OCI-LY3 (cell line): ENCODE measurements around the gene TMEM37.

ENCODE experiments used
- H2AFZ ChIP-seq: fragments of 200-600, 300-600 bp; shearing (Covaris generic); 2 replicates; pipeline ENCODE4 v1.6.0; 2014; ENCODE audit warnings: antibody characterized with exemption, low read depth, low read length
- H3K27ac ChIP-seq: fragments of 200-600, 300-600 bp; sonication (generic); 2 replicates; pipeline ENCODE4 v1.5.1; 2014; ENCODE audit warnings: mild to moderate bottlenecking, low read length, moderate library complexity, mixed read lengths
- H3K27me3 ChIP-seq: fragments of 200-600, 300-600 bp; sonication (generic); 2 replicates; pipeline ENCODE4 v1.6.1; 2014; ENCODE audit warnings: low read depth, low read length, mixed read lengths
- H3K36me3 ChIP-seq: fragments of 200-600, 300-600 bp; sonication (generic); replicated peaks from 2 replicates; pipeline ENCODE3; 2014; ENCODE audit warnings: low read depth, low read length, mixed read lengths
- H3K4me1 ChIP-seq: fragments of 300-600, 200-600 bp; sonication (generic); 2 replicates; pipeline ENCODE4 v1.6.1; 2014; ENCODE audit warnings: low read length, mixed read lengths
- H3K4me2 ChIP-seq: fragments of 200-600, 300-600 bp; sonication (generic); 2 replicates; pipeline ENCODE4 v1.6.1; 2014; ENCODE audit warnings: low read length, mixed read lengths
- H3K4me3 ChIP-seq: fragments of 300-600, 200-600 bp; sonication (generic); 2 replicates; pipeline ENCODE4 v1.5.1; 2014; ENCODE audit warnings: antibody characterized with exemption, mild to moderate bottlenecking, low read length, moderate library complexity
- H3K79me2 ChIP-seq: fragments of 300-600, 200-600 bp; shearing (Covaris generic); 2 replicates; pipeline ENCODE4 v1.6.1; 2014; ENCODE audit warnings: mild to moderate bottlenecking, low read length, mixed read lengths
- H3K9ac ChIP-seq: fragments of 300-600, 200-600 bp; shearing (Covaris generic); 2 replicates; pipeline ENCODE4 v1.6.0; 2014; ENCODE audit warnings: mild to moderate bottlenecking, low read length, moderate library complexity
- H3K9me3 ChIP-seq: fragments of 200-600, 300-600 bp; shearing (Covaris generic); 2 replicates; pipeline ENCODE4 v1.6.1; 2014; ENCODE audit warnings: low read length, mixed read lengths; ENCODE audit not compliant: insufficient read depth
- H4K20me1 ChIP-seq: fragments of 200-600, 300-600 bp; sonication (generic); 2 replicates; pipeline ENCODE4 v1.6.1; 2016; ENCODE audit warnings: low read length, mixed read lengths; ENCODE audit not compliant: insufficient read depth
- CTCF ChIP-seq: fragments of 200-600, 300-600 bp; sonication (generic); IDR thresholded peaks from 2 replicates; pipeline ENCODE4 v1.5.1; 2014; ENCODE audit warnings: antibody characterized with exemption, low read length, low read depth
- EZH2phosphoT487 ChIP-seq: fragments of 200-600 bp; shearing (Covaris generic); IDR thresholded peaks from 2 replicates; pipeline ENCODE4 v1.6.1; 2018; ENCODE audit warnings: antibody characterized with exemption, mixed run types, low read depth

TMEM37 gene

DNA sequence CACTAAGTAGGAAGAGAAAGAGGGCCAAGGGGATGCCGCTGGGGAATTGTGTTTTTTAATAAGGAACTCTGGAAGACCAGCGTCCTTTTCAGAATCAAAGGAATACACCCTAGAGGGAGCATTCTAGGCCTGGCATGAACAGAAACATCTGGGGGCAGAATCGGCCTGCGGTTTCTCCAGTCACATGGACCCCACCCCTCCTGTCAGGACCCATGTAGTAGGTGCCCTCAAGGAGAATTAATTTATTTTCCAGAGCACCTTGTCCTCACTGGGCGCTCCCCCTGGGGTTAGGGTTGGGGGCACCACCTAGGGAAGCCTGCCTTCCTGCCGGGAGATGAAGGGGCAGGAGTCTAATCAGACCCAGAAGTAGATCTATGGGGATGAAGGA is 44.2 kb downstream of the TMEM37 start:
- Histone ChIP-seq H3K27ac (no peak overlapping the region), H3K27me3 (no peaks in the 10 kb centered on the region), H3K9ac (no peak overlapping the region), H3K79me2 (no peaks in the 10 kb centered on the region), H3K4me3 (no peak overlapping the region), H3K4me1 (peaks cover 2% of the 10 kb centered on the region; the same call in 1 of the 2 replicates), H3K4me2 (no peak overlapping the region), H3K9me3 (no peaks in the 10 kb centered on the region), H3K36me3 (no peaks in the 10 kb centered on the region), H2AFZ (no peak overlapping the region), H4K20me1 (no peaks in the 10 kb centered on the region)
- TF ChIP-seq EZH2phosphoT487, result no peak
- TF ChIP-seq CTCF, result no peak

GRCh38 chr2:119476301-119477112 is 44.9 kb downstream of the TMEM37 start:
- 0 out of 2 replicates have a peak overlapping the region, but pooled peaks have one; percentile 49 for H2AFZ ChIP-seq
- TF ChIP-seq CTCF (peak; percentile 95), EZH2phosphoT487 (no peak)
- no peaks in the 10 kb centered on the region for H3K36me3 ChIP-seq
- H3K9me3 ChIP-seq, result no peaks in the 10 kb centered on the region
- no peaks in the 10 kb centered on the region for H3K79me2 ChIP-seq
- no peak overlapping the region for H3K27ac ChIP-seq
- H3K9ac ChIP-seq, result no peak overlapping the region
- H3K4me1 ChIP-seq, result peaks cover 2% of the 10 kb centered on the region; the same call in 1 of the 2 replicates
- H3K4me2 ChIP-seq, result peak overlapping the region; percentile 43
- no peaks in the 10 kb centered on the region for H4K20me1 ChIP-seq
- no peak overlapping the region for H3K4me3 ChIP-seq
- no peaks in the 10 kb centered on the region for H3K27me3 ChIP-seq

- TF ChIP-seq CTCF, result no peak
- no peak overlapping the region for H3K27ac ChIP-seq
These were observed 45.5 kb downstream of the TMEM37 start for GRCh38 chr2:119477113-119477505.

DNA sequence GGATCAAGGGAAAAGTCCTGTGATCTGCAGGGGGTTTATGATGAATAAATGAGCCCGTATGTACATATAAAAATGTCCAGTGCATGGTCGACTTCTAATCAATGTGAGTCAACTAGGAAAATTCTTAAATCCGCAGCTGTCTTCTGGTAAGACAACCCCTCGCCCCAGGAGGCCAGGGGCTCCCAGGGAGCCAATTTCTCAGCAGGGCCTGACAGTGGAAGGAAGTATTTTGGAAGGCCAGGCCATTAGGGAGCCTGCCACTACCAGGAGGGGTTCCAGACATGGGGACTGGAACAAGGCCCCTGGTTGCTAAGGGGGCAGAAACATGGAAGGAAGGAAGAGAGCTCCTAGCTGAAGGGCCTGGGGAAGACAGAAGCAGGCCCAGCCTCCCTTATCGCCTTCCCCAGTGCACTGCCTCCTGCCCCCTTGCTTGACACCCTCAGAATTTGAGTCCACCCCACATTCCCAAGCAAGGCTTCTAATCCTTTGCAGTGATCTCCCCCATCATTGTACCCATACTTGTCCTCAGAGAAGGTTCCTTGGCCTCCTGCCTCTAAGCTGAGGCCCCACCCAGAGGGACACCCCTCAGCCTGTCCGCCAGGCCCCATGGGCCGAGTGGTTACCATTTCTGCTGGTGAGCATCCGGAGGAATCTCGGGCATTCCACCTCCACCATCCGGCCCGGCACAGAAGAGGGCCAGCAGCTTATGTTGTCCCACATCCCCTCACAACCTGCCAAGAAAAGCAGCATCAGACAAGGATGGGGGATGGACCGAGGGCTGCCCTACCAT is 46.7 kb downstream of the TMEM37 start:
- H3K79me2 ChIP-seq, result no peaks in the 10 kb centered on the region
- H3K4me3 ChIP-seq, result no peak overlapping the region
- H3K9ac ChIP-seq, result no peak overlapping the region
- no peaks in the 10 kb centered on the region for H3K27me3 ChIP-seq
- H3K27ac ChIP-seq, result no peak overlapping the region
- TF ChIP-seq CTCF (no peak), EZH2phosphoT487 (no peak)
- H3K4me1 ChIP-seq, result peaks cover 9% of the 10 kb centered on the region
- no peak overlapping the region for H2AFZ ChIP-seq
- H3K4me2 ChIP-seq, result no peak overlapping the region
- H3K36me3 ChIP-seq, result no peaks in the 10 kb centered on the region
- no peaks in the 10 kb centered on the region for H4K20me1 ChIP-seq
- H3K9me3 ChIP-seq, result no peaks in the 10 kb centered on the region

More at GRCh38 chr2:119477113-119477505, 45.5 kb downstream of the TMEM37 start:
- Histone ChIP-seq H3K4me2 (no peak overlapping the region), H3K4me1 (peaks cover 2% of the 10 kb centered on the region; the same call in 1 of the 2 replicates), H3K27me3 (no peaks in the 10 kb centered on the region), H3K4me3 (no peak overlapping the region), H2AFZ (no peak overlapping the region), H3K9ac (no peak overlapping the region), H3K36me3 (no peaks in the 10 kb centered on the region), H4K20me1 (no peaks in the 10 kb centered on the region), H3K9me3 (no peaks in the 10 kb centered on the region), H3K79me2 (no peaks in the 10 kb centered on the region)
